ENCODE measurements around the gene EPPIN. TPM values are rescaled to one million over a fixed set of nuclear protein-coding genes. Genes with fewer than 3 reads are reported as not detected.
A peak's percentile ranks its signal among the peaks of the same experiment; 100 is the strongest.
"Not testable (repeated sequence)": the region's sequence is repeated elsewhere in the genome, so short reads cannot be mapped to it uniquely, and the experiment has no call there.

The EPPIN gene
- 0.03 TPM in 1 of 2 replicates, not detected in the other for total RNA-seq (2014; rRNA removed; shearing (Covaris generic))

GRCh38 chr20:45547206-45547770, at the start of gene EPPIN:
Gene EPPIN, minus strand, starts transcription at chr20:45547401. Its CDS starts 44 bp downstream, at chr20:45547357.
- no peaks in the 10 kb centered on the region for H3K36me3 ChIP-seq (replicated peaks; ENCODE audit: control insufficient read depth, insufficient read depth, low read length)
- no peak for DNase-seq
- H3K4me3 ChIP-seq (ENCODE audit: insufficient read depth, low read depth, low read length), result no peak within 1 kb of the TSS
- H3K27me3 ChIP-seq (ENCODE audit: control insufficient read depth, insufficient read depth, low read length), result no peaks in the 10 kb centered on the region; the same call in 1 of the 2 replicates

- H3K4me3 ChIP-seq (ENCODE audit: insufficient read depth, low read depth, low read length), result no peak overlapping the region
- no peak for DNase-seq
- H3K36me3 ChIP-seq (replicated peaks; ENCODE audit: control insufficient read depth, insufficient read depth, low read length), result no peaks in the 10 kb centered on the region
- H3K27me3 ChIP-seq (ENCODE audit: control insufficient read depth, insufficient read depth, low read length), result no peaks in the 10 kb centered on the region
Observed at GRCh38 chr20:45595235-45595634, 48.0 kb upstream of the EPPIN start.

GRCh38 chr20:45593498-45593897, 46.3 kb upstream of the EPPIN start:
- no peak for DNase-seq
- H3K36me3 ChIP-seq (replicated peaks; ENCODE audit: control insufficient read depth, insufficient read depth, low read length), result no peaks in the 10 kb centered on the region
- H3K4me3 ChIP-seq (ENCODE audit: insufficient read depth, low read depth, low read length), result no peak overlapping the region
- no peaks in the 10 kb centered on the region for H3K27me3 ChIP-seq (ENCODE audit: control insufficient read depth, insufficient read depth, low read length)

- Histone ChIP-seq H3K4me3 (ENCODE audit: insufficient read depth, low read depth, low read length) (no peak overlapping the region), H3K36me3 (replicated peaks; ENCODE audit: control insufficient read depth, insufficient read depth, low read length) (no peaks in the 10 kb centered on the region), H3K27me3 (ENCODE audit: control insufficient read depth, insufficient read depth, low read length) (no peaks in the 10 kb centered on the region)
- no peak for DNase-seq
Observed at GRCh38 chr20:45592574-45593189, 45.5 kb upstream of the EPPIN start.

GRCh38 chr20:45589725-45590124, 42.5 kb upstream of the EPPIN start:
- H3K27me3 ChIP-seq (ENCODE audit: control insufficient read depth, insufficient read depth, low read length), result no peaks in the 10 kb centered on the region

GRCh38 chr20:45588800-45589199, 41.6 kb upstream of the EPPIN start:
- no peak overlapping the region for H3K4me3 ChIP-seq (ENCODE audit: insufficient read depth, low read depth, low read length)
- H3K27me3 ChIP-seq (ENCODE audit: control insufficient read depth, insufficient read depth, low read length), result no peaks in the 10 kb centered on the region
- no peak for DNase-seq
- H3K36me3 ChIP-seq (replicated peaks; ENCODE audit: control insufficient read depth, insufficient read depth, low read length), result no peaks in the 10 kb centered on the region

More at GRCh38 chr20:45589725-45590124, 42.5 kb upstream of the EPPIN start:
- H3K4me3 ChIP-seq (ENCODE audit: insufficient read depth, low read depth, low read length), result no peak overlapping the region
- H3K36me3 ChIP-seq (replicated peaks; ENCODE audit: control insufficient read depth, insufficient read depth, low read length), result no peaks in the 10 kb centered on the region
- DNase-seq, result no peak

GRCh38 chr20:45585986-45586385, 38.8 kb upstream of the EPPIN start:
- not testable (repeated sequence) for H3K36me3 ChIP-seq (replicated peaks; ENCODE audit: control insufficient read depth, insufficient read depth, low read length); DNase-seq; H3K4me3 ChIP-seq (ENCODE audit: insufficient read depth, low read depth, low read length); H3K27me3 ChIP-seq (ENCODE audit: control insufficient read depth, insufficient read depth, low read length)

- H3K36me3 ChIP-seq (replicated peaks; ENCODE audit: control insufficient read depth, insufficient read depth, low read length); H3K4me3 ChIP-seq (ENCODE audit: insufficient read depth, low read depth, low read length); H3K27me3 ChIP-seq (ENCODE audit: control insufficient read depth, insufficient read depth, low read length); DNase-seq: not testable (repeated sequence)
Observed at GRCh38 chr20:45584294-45584693, 37.1 kb upstream of the EPPIN start.

- H3K4me3 ChIP-seq (ENCODE audit: insufficient read depth, low read depth, low read length), result no peak overlapping the region
- H3K36me3 ChIP-seq (replicated peaks; ENCODE audit: control insufficient read depth, insufficient read depth, low read length), result no peaks in the 10 kb centered on the region
- no peaks in the 10 kb centered on the region for H3K27me3 ChIP-seq (ENCODE audit: control insufficient read depth, insufficient read depth, low read length)
- DNase-seq, result peak; percentile 36
Observed at GRCh38 chr20:45583502-45583901, 36.3 kb upstream of the EPPIN start.

- no peaks in the 10 kb centered on the region for H3K27me3 ChIP-seq (ENCODE audit: control insufficient read depth, insufficient read depth, low read length)
- no peaks in the 10 kb centered on the region for H3K36me3 ChIP-seq (replicated peaks; ENCODE audit: control insufficient read depth, insufficient read depth, low read length)
- DNase-seq, result no peak
- no peak overlapping the region for H3K4me3 ChIP-seq (ENCODE audit: insufficient read depth, low read depth, low read length)
Observed at GRCh38 chr20:45581702-45582101, 34.5 kb upstream of the EPPIN start.

- Histone ChIP-seq H3K36me3 (replicated peaks; ENCODE audit: control insufficient read depth, insufficient read depth, low read length) (no peaks in the 10 kb centered on the region), H3K4me3 (ENCODE audit: insufficient read depth, low read depth, low read length) (no peak within 1 kb of the TSS), H3K27me3 (ENCODE audit: control insufficient read depth, insufficient read depth, low read length) (no peaks in the 10 kb centered on the region)
- DNase-seq, result no peak
Observed at GRCh38 chr20:45579184-45579583, 32.0 kb upstream of the EPPIN start, which contains the start of gene WFDC8. Gene WFDC8, minus strand, starts transcription at chr20:45579284. Its CDS starts 37 bp downstream, at chr20:45579247.

- no peaks in the 10 kb centered on the region for H3K27me3 ChIP-seq (ENCODE audit: control insufficient read depth, insufficient read depth, low read length)
- DNase-seq, result peak; percentile 15
- no peaks in the 10 kb centered on the region for H3K36me3 ChIP-seq (replicated peaks; ENCODE audit: control insufficient read depth, insufficient read depth, low read length)
- no peak overlapping the region for H3K4me3 ChIP-seq (ENCODE audit: insufficient read depth, low read depth, low read length)
Observed at GRCh38 chr20:45578231-45578630, 31.0 kb upstream of the EPPIN start.

- no peak for DNase-seq
- Histone ChIP-seq H3K27me3 (ENCODE audit: control insufficient read depth, insufficient read depth, low read length) (no peaks in the 10 kb centered on the region), H3K36me3 (replicated peaks; ENCODE audit: control insufficient read depth, insufficient read depth, low read length) (no peaks in the 10 kb centered on the region), H3K4me3 (ENCODE audit: insufficient read depth, low read depth, low read length) (no peak overlapping the region)
Observed at GRCh38 chr20:45576995-45577394, 29.8 kb upstream of the EPPIN start.

- Histone ChIP-seq H3K36me3 (replicated peaks; ENCODE audit: control insufficient read depth, insufficient read depth, low read length) (no peaks in the 10 kb centered on the region), H3K27me3 (ENCODE audit: control insufficient read depth, insufficient read depth, low read length) (no peaks in the 10 kb centered on the region), H3K4me3 (ENCODE audit: insufficient read depth, low read depth, low read length) (no peak overlapping the region)
- DNase-seq, result no peak
Observed at GRCh38 chr20:45575931-45576330, 28.7 kb upstream of the EPPIN start.

- DNase-seq; H3K4me3 ChIP-seq (ENCODE audit: insufficient read depth, low read depth, low read length); H3K27me3 ChIP-seq (ENCODE audit: control insufficient read depth, insufficient read depth, low read length); H3K36me3 ChIP-seq (replicated peaks; ENCODE audit: control insufficient read depth, insufficient read depth, low read length): not testable (repeated sequence)
Observed at GRCh38 chr20:45569650-45570049, 22.4 kb upstream of the EPPIN start.
